GM21447 (cell line): Measurements from ENCODE around the gene NUP62.
"Not testable (repeated sequence)": the region's sequence is repeated elsewhere in the genome, so short reads cannot be mapped to it uniquely, and the experiment has no call there.

Experiments used
- ATAC-seq: cut with Tn5 transposase; IDR thresholded peaks from one replicate; pipeline ENCODE4 v1.9.1; 2021; ENCODE audit not compliant: unreplicated experiment

The NUP62 gene

GRCh38 chr19:49925486-49925885 lies 3.8 kb downstream of the NUP62 start:
- ATAC-seq = no peak

GRCh38 chr19:49924881-49925210 lies 4.5 kb downstream of the NUP62 start:
- not testable (repeated sequence) for ATAC-seq

GRCh38 chr19:49924004-49924880 lies 5.1 kb downstream of the NUP62 start:
- no peak for ATAC-seq

- peak; percentile 33 for ATAC-seq
These were observed 6.0 kb downstream of the NUP62 start for GRCh38 chr19:49923055-49924003.

- no peak for ATAC-seq
These were observed 7.2 kb downstream of the NUP62 start for GRCh38 chr19:49921871-49922795.

GRCh38 chr19:49920624-49921363 lies 8.5 kb downstream of the NUP62 start:
- ATAC-seq = no peak

- no peak for ATAC-seq
These were observed 11.2 kb downstream of the NUP62 start for GRCh38 chr19:49918089-49918488.

- ATAC-seq = no peak
These were observed 12.2 kb downstream of the NUP62 start for GRCh38 chr19:49916839-49917733.

- ATAC-seq = no peak
These were observed 14.0 kb downstream of the NUP62 start for GRCh38 chr19:49915271-49915670.

- ATAC-seq = no peak
These were observed 15.6 kb downstream of the NUP62 start for GRCh38 chr19:49913720-49914119.

GRCh38 chr19:49912965-49913685 lies 16.2 kb downstream of the NUP62 start:
- no peak for ATAC-seq

GRCh38 chr19:49911381-49912145 lies 17.7 kb downstream of the NUP62 start:
- ATAC-seq = no peak

- no peak for ATAC-seq
These were observed 19.1 kb downstream of the NUP62 start for GRCh38 chr19:49910179-49910578.

GRCh38 chr19:49908480-49909420 lies 20.6 kb downstream of the NUP62 start:
- ATAC-seq = no peak

- ATAC-seq = no peak
These were observed 21.4 kb downstream of the NUP62 start for GRCh38 chr19:49907745-49908446.
